Tibial nerve (tissue), 4 donors: Measurements from ENCODE around the gene HMX1.

Experiments
- CTCF ChIP-seq, 5 experiments: fragments of 200-600 bp in 3 of 5; fragments of 450-650 bp in 2 of 5; sonication (generic) in 3 of 5; IDR thresholded peaks; one replicate each; pipeline ENCODE4 v1.5.1; 2016 to 2019; ENCODE audit warnings: antibody characterized with exemption in 5 of 5, mild to moderate bottlenecking in 3 of 5, moderate library complexity in 2 of 5
- EP300 ChIP-seq, 2 donors: sonication (generic); formaldehyde crosslinking; IDR thresholded peaks; one replicate each; pipeline ENCODE4 v1.6.1; 2017; ENCODE audit warnings: antibody characterized with exemption in 2 of 2, mild to moderate bottlenecking in 1 of 2
- POLR2A ChIP-seq, 2 donors: fragments of 450-650 bp; IDR thresholded peaks; one replicate each; pipeline ENCODE4 v1.6.1; 2017; ENCODE audit warnings: antibody characterized with exemption in 2 of 2, mild to moderate bottlenecking in 2 of 2, moderate library complexity in 2 of 2

GRCh38 chr4:8893624-8894423, 22.2 kb upstream of the HMX1 start:
- no peak for TF ChIP-seq CTCF (IDR thresholded peaks at IDR 0.05)
- TF ChIP-seq EP300 (IDR thresholded peaks at IDR 0.05): no peak
- no peak for TF ChIP-seq POLR2A (IDR thresholded peaks at IDR 0.05)
